SH-SY5Y (cell line): ENCODE results near the gene LMO7.

Experiments used
- GATA2 ChIP-seq: IDR thresholded peaks from 2 replicates; pipeline ENCODE4 v1.6.1; 2011; ENCODE audit warnings: mild to moderate bottlenecking, low read depth, low read length
- GATA3 ChIP-seq: IDR thresholded peaks from 2 replicates; pipeline ENCODE4 v1.6.1; 2011; ENCODE audit warnings: low read depth, mild to moderate bottlenecking, low read length, moderate library complexity

DNA sequence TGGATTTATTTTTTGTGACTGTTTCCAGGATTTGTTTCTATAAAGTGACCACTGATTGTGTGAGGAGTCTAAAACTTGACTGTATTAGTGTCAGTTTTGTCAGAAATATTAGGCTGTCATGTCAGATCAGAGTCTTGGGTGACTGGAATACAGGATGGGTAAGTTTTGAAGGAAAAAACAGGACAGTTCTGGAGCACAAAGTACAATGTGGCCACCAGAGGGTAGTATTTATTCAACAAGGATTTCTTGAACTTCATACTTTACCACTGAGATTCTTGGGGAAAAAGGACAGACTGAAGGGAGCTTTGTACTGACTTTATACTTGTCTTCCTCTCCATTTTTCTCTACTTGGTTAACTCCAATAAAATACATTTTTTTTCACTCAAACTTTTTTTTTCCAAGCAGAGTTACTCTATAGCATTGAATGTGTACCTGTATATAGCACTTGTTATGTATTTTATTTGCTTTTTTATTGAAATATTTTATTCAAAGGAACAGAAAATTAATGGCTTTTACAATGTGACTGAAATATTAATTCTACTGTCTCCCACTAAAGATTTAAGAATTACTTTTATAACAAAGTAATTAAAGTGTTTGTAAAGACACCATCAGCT, 51.1 kb downstream of the LMO7 start:
- no peak for TF ChIP-seq GATA2
- no peak for TF ChIP-seq GATA3
